ENCODE data around the gene PPP2R3C.
"Not testable (repeated sequence)": the region's sequence is repeated elsewhere in the genome, so short reads cannot be mapped to it uniquely, and the experiment has no call there.

Gene PPP2R3C

DNA sequence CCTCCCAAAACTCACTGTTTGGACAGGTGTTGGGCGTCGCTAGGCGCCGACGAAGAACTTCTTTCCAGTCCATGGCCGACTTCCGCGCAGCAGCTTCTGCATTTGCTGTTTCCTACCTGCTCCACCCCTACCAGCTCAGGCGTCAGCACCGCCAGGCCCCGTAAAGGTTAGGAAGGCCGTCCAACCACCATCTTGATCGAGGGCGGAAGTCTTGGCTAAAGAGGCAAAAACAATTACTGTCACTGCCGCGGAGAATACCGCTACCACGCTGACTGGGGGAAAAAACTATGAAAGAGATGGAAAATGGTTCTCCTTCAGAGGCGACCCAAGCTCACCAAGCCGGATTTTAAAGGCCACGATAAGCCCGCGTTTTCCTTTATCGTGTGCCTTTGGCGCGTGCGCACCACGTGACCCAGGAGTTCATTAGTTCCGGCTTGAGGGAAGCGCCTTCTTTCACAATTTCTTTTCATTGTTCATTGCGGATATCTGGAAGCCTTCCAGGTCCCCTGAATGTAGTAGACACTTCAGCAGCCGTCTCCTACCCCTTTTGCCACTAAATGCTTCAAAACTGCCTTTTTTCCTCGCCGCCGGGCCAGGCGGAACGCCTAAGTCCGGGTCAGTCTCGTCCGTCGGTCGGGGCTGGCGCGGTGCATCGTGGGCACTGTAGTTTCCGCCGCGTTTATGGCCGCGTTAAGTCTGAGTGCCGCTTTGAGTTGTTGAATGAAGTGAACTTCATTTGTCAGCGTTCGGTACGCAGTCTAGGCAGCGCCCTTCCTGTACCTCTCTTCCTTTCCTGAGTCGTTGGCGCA, at the start of gene PPP2R3C, which contains the start of gene PRORP:
Gene PPP2R3C (minus strand): TSS at position 104 of the 809 bp plus-strand sequence. CDS start 31 bp downstream, at position 73.
Gene PRORP (plus strand): TSS at position 666 of the 809 bp plus-strand sequence. CDS start 694 bp downstream, outside the sequence.
- DNase-seq: peak; percentile 100

- no peak for DNase-seq
Measured at GRCh38 chr14:35167496-35167895, 45.7 kb upstream of the PPP2R3C start.

DNA sequence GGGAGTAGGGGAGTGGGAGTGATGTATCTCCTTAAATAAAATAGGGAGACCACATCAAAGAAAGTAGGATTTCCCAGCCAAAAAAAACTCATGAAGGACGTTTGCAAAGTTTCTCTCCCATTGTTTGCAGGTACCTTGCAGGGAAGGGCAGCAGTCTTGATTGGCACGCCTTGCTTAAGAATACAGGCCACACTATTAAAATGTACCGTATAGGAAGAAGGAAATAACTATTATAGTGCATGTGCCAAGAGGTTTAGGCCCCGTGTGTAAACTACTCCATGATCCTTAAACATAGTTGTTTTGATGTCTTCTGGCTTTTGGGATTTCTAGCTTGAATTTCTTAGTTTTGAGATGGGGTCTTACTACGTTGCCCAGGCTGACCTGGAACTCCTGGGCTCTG, 43.1 kb upstream of the PPP2R3C start:
- no peak for DNase-seq

GRCh38 chr14:35163384-35163783, 41.6 kb upstream of the PPP2R3C start:
- no peak for DNase-seq

GRCh38 chr14:35161231-35161630, 39.4 kb upstream of the PPP2R3C start:
- no peak for DNase-seq

DNA sequence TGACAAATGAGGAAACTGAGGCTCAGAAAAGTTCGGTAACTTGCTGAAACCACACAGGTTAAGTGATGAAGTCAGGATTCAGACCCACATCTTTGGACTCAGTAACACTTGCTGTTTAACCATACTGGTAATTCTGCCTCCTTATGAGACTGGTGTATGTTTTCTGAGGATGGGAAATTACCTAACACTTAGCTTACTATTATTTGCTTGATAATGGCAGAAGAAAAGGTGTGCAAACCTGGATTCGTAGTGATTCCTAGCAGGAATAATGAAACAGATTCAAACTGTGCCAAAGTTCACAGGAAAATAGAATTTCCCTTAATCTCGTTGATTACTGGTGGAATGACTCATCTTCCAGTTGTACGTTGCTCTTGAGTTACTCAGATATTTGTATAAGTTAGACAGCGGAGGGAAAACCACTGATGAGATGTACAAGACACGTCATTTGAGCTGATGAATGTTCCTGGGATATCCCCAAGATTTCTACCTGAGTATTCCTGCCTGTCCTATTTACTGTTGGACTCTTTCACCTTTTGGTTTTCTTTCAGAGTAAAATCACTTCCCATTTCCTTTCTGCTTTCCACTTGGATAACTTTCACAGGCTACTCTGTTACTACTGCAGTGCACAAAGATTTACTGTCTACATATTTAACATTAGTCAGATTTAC, 38.1 kb upstream of the PPP2R3C start:
- DNase-seq: no peak

DNA sequence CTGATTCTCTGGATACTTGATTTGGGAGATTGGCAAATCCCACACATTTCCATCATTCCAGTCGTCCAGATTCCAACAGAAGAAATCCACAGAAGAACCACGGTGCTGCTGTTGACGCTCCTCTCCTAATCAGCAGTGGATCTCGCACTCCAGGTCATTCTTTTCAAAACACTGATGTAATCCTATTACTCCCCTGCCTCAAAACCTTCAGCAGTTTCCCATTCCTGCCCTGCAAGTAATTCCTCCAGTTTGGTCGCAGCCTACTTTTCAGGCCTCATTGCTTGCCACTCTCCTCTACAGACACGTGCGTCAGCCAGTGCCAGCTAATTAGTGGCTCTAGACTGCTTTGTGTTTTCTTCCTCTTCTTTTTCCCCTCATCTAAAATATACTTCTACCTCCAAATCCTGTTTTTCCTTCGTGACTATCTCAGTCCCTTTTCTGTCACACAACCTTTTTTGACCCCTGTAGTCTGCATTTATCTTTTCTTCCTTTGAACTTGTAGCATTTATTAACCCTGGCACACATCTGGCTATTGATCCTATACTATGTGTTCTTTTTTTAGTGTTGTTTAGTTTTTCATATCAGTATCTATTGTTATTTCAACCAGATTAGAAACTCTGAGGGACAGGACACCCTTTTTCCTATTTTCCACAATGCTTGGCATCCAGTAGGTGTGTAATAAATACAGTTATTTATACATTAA, 37.3 kb upstream of the PPP2R3C start:
- DNase-seq: no peak

- no peak for DNase-seq
Measured at GRCh38 chr14:35158491-35158890, 36.7 kb upstream of the PPP2R3C start.

DNA sequence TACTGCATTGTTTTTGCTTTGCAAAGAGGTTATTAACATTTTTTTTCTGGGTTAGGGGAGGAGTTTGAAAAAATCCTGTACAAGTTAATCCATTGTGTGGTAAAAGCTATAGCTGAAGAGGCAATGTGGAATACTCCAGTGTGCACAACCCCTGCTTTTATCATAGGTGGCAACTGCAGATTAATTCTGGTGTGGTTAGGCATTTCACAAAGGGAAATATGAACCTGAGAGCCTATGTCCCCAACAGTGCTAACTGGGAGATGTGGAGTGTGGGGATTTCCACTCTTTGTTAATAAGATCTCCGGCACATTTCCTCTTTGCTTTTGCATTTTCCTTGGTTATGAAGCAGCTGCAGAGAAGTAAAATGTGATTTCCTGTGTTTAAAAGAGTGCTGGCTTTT, 34.2 kb upstream of the PPP2R3C start:
- DNase-seq: no peak

DNA sequence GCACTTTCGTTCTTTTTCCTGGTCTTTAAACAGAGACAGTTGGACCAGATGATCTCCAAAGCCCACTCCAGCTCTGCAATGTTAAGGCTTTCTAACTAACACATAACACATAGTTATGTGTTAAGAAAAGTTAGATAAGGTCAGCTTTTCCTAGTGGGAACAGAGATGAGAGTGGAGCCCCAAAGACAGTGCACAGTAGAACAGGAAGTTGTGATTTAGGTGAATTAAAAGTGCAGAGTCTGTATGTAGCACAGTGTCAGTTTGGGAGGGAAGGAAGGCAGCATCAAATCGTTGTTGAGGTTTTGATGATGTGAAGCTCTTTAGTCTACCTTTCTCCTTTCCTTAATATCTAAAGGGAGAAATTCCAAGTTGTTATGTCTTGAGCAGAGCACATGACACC, 32.2 kb upstream of the PPP2R3C start:
- DNase-seq: no peak

- DNase-seq: not testable (repeated sequence)
Measured at GRCh38 chr14:35152531-35152930, 30.7 kb upstream of the PPP2R3C start.

- DNase-seq: no peak
Measured at GRCh38 chr14:35149239-35149638, 27.4 kb upstream of the PPP2R3C start.

- DNase-seq: no peak
Measured at GRCh38 chr14:35147711-35148110, 25.9 kb upstream of the PPP2R3C start.

DNA sequence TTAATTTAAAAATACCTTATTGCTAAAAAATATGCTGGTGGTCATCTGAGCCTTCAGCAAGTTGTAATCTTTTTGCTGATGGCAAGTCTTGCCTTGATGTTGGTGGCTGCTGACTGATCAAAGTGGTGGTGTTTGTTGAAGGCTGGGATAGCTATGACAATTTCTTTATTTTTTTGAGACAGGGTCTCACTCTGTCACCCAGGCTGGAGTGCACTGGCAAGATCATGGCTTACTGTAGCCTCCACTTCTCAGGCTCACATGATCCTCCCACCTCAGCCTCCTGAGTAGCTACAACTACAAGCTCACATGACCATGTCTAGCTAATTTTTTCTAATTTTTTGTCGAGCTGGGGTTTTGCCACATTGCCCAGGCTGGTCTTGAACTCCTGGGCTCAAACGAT, 25.4 kb upstream of the PPP2R3C start:
- no peak for DNase-seq

- no peak for DNase-seq
Measured at GRCh38 chr14:35146711-35147149, 24.9 kb upstream of the PPP2R3C start.

DNA sequence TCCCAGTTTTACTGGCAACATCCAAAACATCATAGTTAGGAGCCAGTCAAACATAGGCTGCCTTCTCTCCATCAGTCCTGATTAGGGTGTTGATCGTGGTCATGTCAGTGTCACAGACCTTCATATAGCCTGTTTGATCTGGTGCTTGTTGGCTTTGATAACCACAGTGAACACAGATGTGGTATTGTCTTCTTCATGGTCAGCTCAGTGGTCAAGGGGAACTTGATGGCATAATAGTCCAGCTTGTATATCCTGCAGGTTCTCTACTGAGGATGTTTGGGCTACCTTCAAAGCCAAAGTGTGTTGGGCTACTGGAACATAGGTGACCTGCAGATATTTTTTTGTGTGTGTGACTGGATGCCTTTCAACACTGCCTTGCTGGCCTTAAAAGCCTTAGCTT, 22.2 kb upstream of the PPP2R3C start:
- no peak for DNase-seq

DNA sequence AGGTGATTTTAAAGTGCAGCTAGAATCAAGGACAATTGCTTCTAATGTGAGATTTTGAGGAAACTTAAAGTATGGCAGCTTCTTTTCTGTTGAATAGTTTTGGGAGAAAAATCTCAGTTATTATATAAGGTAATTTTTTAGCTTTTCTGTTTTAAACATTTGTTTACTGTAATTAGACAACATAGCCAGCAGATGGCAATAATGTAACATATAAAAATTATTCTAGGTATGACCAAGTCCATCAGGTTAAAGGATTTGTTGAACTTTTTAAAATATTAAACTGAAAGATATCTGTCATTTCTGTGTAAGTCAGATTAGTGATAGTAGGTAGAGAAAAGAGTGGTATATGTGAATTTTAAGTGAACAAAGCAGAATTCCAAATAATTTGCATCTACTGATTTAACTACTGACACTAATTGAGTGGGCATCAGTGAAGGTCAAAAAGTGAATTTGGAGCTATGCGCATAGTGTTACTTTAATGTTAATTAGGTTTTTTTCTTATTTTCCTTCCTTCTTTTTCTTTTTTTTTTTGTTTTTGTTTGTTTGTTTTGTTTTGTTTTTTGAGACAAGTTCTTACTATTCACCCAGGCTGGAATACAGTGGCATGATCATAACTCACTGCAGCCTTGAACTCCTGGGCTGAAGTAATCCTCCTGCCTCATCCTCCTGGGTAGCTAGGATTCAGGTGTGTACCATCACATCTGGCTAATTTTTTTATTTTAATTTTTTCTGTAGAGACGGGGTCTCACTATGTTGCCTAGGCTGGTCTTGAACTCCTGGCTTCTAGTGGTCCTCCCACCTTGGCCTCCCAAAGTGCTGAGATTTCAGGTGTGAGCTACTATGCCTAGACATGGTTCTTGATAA, 19.2 kb upstream of the PPP2R3C start:
- peak; percentile 98 for DNase-seq

GRCh38 chr14:35138585-35138984, 16.8 kb upstream of the PPP2R3C start:
- no peak for DNase-seq

DNA sequence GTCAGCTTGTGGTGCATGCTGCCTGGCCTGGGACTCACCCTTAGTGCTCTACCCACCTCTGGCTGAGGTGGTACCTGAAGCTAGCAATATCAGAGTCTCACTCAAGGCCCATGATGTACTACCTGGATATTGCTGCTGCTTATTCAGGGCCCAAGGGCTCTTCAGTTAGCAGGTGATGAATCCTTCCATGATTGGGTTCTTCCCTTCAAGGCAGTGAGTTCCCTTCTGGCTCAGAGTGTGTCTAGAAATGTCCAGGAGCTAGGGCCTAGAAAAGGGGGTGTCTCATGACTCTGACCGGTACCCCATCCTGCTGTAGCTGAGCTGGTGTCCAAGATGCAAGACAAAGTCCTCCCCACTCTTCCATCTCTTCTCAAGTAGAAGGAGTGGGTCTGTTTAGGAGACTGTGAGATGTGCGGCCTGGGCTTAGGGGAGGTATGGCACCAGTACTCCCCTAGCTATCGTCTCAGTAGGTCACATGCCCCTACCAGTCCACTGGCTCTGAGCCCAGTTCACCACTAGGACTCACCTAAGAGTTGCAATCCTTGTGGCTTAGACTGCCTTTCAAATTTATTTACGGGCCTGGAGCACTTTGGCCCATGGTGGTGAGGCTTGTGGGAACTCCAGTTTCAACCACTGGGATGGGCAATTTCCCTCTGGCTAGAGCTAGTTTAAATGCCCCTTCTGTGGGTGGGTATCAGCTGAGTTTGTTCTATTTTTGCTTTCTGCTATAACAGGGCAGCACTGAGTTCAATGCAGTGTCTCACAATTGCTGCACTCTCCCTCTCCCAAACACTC, 12.7 kb upstream of the PPP2R3C start:
- DNase-seq: no peak

GRCh38 chr14:35133542-35134328, 11.9 kb upstream of the PPP2R3C start:
- no peak for DNase-seq

DNA sequence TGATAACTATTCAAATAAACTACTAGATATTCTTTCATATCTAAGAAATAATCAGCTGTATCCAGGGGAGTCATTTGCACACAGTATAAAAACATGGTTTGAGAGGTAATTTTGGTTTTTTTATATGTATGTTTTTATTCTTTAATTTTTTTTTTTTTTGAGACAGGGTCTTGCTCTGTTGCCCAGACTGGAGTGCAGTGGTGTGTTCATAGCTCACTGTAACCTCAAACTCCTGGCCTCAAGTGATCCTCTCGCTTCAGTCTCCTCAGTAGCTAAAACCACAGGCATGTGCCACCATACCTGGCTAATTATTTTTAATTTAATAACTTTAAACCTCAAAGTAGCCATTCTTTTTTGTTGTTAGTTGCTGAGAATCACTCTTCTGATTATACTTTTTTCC, 2.3 kb upstream of the PPP2R3C start:
- DNase-seq: no peak

All from NCI-H2029 treated with DMSO at 0.1 percent for 48 hours (cell line).